A204.1 (cell line): ENCODE data around the gene TRIB2.
A peak's percentile ranks its signal among the peaks of the same experiment; 100 is the strongest.
"Not testable (repeated sequence)": the region's sequence is repeated elsewhere in the genome, so short reads cannot be mapped to it uniquely, and the experiment has no call there.

ENCODE experiments used
- FAIRE-seq: peaks from 2 replicates; lab custom pipeline; 2012; peaks lifted over from hg19 to GRCh38; lab: Jason Lieb, UNC

The TRIB2 gene

GRCh38 chr2:12716282-12717190, at the start of gene TRIB2:
Gene TRIB2 (plus strand): TSS chr2:12716936. CDS start chr2:12718308, 1,372 bp downstream.
- FAIRE-seq = no peak

GRCh38 chr2:12669036-12669435, 47.7 kb upstream of the TRIB2 start:
- no peak for FAIRE-seq

GRCh38 chr2:12672711-12673315, 43.9 kb upstream of the TRIB2 start:
- no peak for FAIRE-seq

- FAIRE-seq = no peak
Observed at GRCh38 chr2:12674644-12675328, 42.0 kb upstream of the TRIB2 start.

- FAIRE-seq = no peak
Observed at GRCh38 chr2:12675352-12675795, 41.4 kb upstream of the TRIB2 start.

GRCh38 chr2:12675801-12676200, 40.9 kb upstream of the TRIB2 start:
- no peak for FAIRE-seq

- no peak for FAIRE-seq
Observed at GRCh38 chr2:12676771-12677170, 40.0 kb upstream of the TRIB2 start.

- FAIRE-seq = no peak
Observed at GRCh38 chr2:12678186-12678585, 38.5 kb upstream of the TRIB2 start.

GRCh38 chr2:12679550-12680072, 37.1 kb upstream of the TRIB2 start:
- no peak for FAIRE-seq

- not testable (repeated sequence) for FAIRE-seq
Observed at GRCh38 chr2:12680115-12680514, 36.6 kb upstream of the TRIB2 start.

- FAIRE-seq = no peak
Observed at GRCh38 chr2:12682017-12682416, 34.7 kb upstream of the TRIB2 start.

- no peak for FAIRE-seq
Observed at GRCh38 chr2:12683457-12684100, 33.2 kb upstream of the TRIB2 start.

- no peak for FAIRE-seq
Observed at GRCh38 chr2:12684471-12684936, 32.2 kb upstream of the TRIB2 start.

GRCh38 chr2:12685145-12685544, 31.6 kb upstream of the TRIB2 start:
- no peak for FAIRE-seq

- no peak for FAIRE-seq
Observed at GRCh38 chr2:12685956-12686355, 30.8 kb upstream of the TRIB2 start.

- FAIRE-seq = no peak
Observed at GRCh38 chr2:12686708-12687283, 29.9 kb upstream of the TRIB2 start.

GRCh38 chr2:12688091-12688490, 28.6 kb upstream of the TRIB2 start:
- FAIRE-seq = no peak

- FAIRE-seq = no peak
Observed at GRCh38 chr2:12688893-12689292, 27.8 kb upstream of the TRIB2 start.

- FAIRE-seq = no peak
Observed at GRCh38 chr2:12693509-12693908, 23.2 kb upstream of the TRIB2 start.

GRCh38 chr2:12694990-12695774, 21.6 kb upstream of the TRIB2 start:
- FAIRE-seq = peak; percentile 78

GRCh38 chr2:12697617-12698016, 19.1 kb upstream of the TRIB2 start:
- no peak for FAIRE-seq
